ENCODE data around the gene EFS. TPM values are rescaled to one million over a fixed set of nuclear protein-coding genes. Genes with fewer than 3 reads are reported as not detected.
A peak's percentile ranks its signal among the peaks of the same experiment; 100 is the strongest.

EFS gene
- total RNA-seq, 4 donors from 2014 or later = 0.60 to 10.5 (median 3.3) TPM

- H3K27ac ChIP-seq = peak within 1 kb of the TSS; percentile 92 to 96 (median 94)
- peaks cover 0 to 6% (median 0%) of the 10 kb centered on the region in 4 donors for H3K36me3 ChIP-seq
- intact Hi-C loops (cut with DNase I; ENCODE audit: low total_unique reads) (no loop called here), in situ Hi-C loops (cut with MboI; ENCODE audit: low pct_ligation_motif_present in 1 of 4, low pct_unique_long_range_greater_than_20kb in 1 of 4, low sequenced_read_pairs in 3 of 4) (no loop called here)
- TF ChIP-seq POLR2AphosphoS5 (IDR thresholded peaks at IDR 0.05) (peak; percentile 75 to 85 (median 84)), CTCF (IDR thresholded peaks at IDR 0.05) (no peak), EP300 (IDR thresholded peaks at IDR 0.05; ENCODE audit: low read depth) (no peak), POLR2A (IDR thresholded peaks at IDR 0.05) (peak; percentile 85)
- H3K9me3 ChIP-seq = no peaks in the 10 kb centered on the region
- 2% methylated on average over 14 of the region's 24 CpGs; no CpG with 5 or more reads in 1 of the 2 donors for WGBS, 2 donors (ENCODE audit: low coverage in 1 of 2)
- H3K4me3 ChIP-seq = peak within 1 kb of the TSS; percentile 64 to 72 (median 68)
- H3K27me3 ChIP-seq = no peaks in the 10 kb centered on the region
- peaks cover 18 to 49% (median 40%) of the 10 kb centered on the region in 4 donors for H3K4me1 ChIP-seq
- DNase-seq = peak; percentile 94
Observed at GRCh38 chr14:23306412-23307145, 58.4 kb downstream of the EFS start, which contains the start of gene BCL2L2. Gene BCL2L2 (plus strand): TSS chr14:23306833. CDS start chr14:23307768, 935 bp downstream.

Small RNA genes within 50 kb of the gene (small RNA-seq; reads per million reads assigned to genes)
- 0 reads per million in 4 donors for gene MIR208A

Other genes starting within 250 kb of the EFS start
- gene CEBPE, start 245.9 kb downstream of the EFS start, total RNA-seq = not detected
- gene SLC7A8, start 181.5 kb downstream of the EFS start, total RNA-seq = 10 to 100 TPM in 3 of 4 donors, 1 to 10 TPM in 1; 5.2 to 29.1 (median 14.2) TPM
- gene RNF212B, start 127.2 kb downstream of the EFS start, total RNA-seq = not detected
- gene HOMEZ, start 79.0 kb downstream of the EFS start, total RNA-seq = 10 to 100 TPM in 2 of 4 donors, 1 to 10 TPM in 2; 1.9 to 12.9 (median 8.6) TPM
- gene PPP1R3E, start 62.3 kb downstream of the EFS start, total RNA-seq = 10 to 100 TPM in 3 of 4 donors, 1 to 10 TPM in 1; 9.1 to 13.9 (median 11.0) TPM
- 10 to 100 TPM; 23.9 to 49.0 (median 43.0) TPM for gene BCL2L2, start 58.3 kb downstream of the EFS start, total RNA-seq
- 100 to 1,000 TPM in 1 of 4 donors, 10 to 100 TPM in 3; 50.0 to 149 (median 63.7) TPM for gene PABPN1, start 43.7 kb downstream of the EFS start, total RNA-seq
- 10 to 100 TPM in 1 of 4 donors, 1 to 10 TPM in 3; 4.0 to 14.2 (median 8.5) TPM for gene SLC22A17, start 12.3 kb downstream of the EFS start, total RNA-seq
- gene IL25, start 7.6 kb upstream of the EFS start, total RNA-seq = not detected
- 1 to 10 TPM in 1 of 4 donors, under 1 TPM in 1, not detected in 2; 0.64 to 1.1 TPM for gene CMTM5, start 11.9 kb upstream of the EFS start, total RNA-seq
- gene MYH6, start 43.1 kb upstream of the EFS start, total RNA-seq = 1 to 10 TPM in 1 of 4 donors, under 1 TPM in 1, not detected in 2; 0.16 to 1.5 TPM
- 1 to 10 TPM in 1 of 4 donors, under 1 TPM in 1, not detected in 2; 0.64 to 2.9 TPM for gene MYH7, start 70.5 kb upstream of the EFS start, total RNA-seq
- gene NGDN, start 104.5 kb upstream of the EFS start, total RNA-seq = 10 to 100 TPM in 3 of 4 donors, 1 to 10 TPM in 1; 8.8 to 31.5 (median 20.8) TPM
- gene ZFHX2, start 186.6 kb upstream of the EFS start, total RNA-seq = 1 to 10 TPM in 1 of 4 donors, under 1 TPM in 3; 0.20 to 1.1 (median 0.68) TPM
- gene THTPA, start 191.1 kb upstream of the EFS start, total RNA-seq = 10 to 100 TPM in 3 of 4 donors, 1 to 10 TPM in 1; 6.8 to 34.0 (median 26.0) TPM
- 100 to 1,000 TPM; 163 to 508 (median 237) TPM for gene AP1G2, start 202.6 kb upstream of the EFS start, total RNA-seq
- gene JPH4, start 213.6 kb upstream of the EFS start, total RNA-seq = under 1 TPM in 2 of 4 donors, not detected in 2; 0.27 to 0.48 TPM

Measured in transverse colon (tissue), 4 donors.